Lower leg skin (tissue), 3 donors: Measurements from ENCODE around the gene ASGR2.

ENCODE experiments used
- POLR2A ChIP-seq, 2 donors: fragments of 450-650 bp; IDR thresholded peaks; one replicate each; pipeline ENCODE4 v1.6.1; 2016 to 2017; ENCODE audit warnings: antibody characterized with exemption in 2 of 2, mild to moderate bottlenecking in 1 of 2, moderate library complexity in 1 of 2
- TF ChIP-seq, protein P1 (sequence below), 3 donors: fragments of 450-650 bp; IDR thresholded peaks; one replicate each; pipeline ENCODE4 v1.5.1; 2016; ENCODE audit warnings: antibody characterized with exemption in 3 of 3, mild to moderate bottlenecking in 3 of 3, moderate library complexity in 2 of 3

DNA sequence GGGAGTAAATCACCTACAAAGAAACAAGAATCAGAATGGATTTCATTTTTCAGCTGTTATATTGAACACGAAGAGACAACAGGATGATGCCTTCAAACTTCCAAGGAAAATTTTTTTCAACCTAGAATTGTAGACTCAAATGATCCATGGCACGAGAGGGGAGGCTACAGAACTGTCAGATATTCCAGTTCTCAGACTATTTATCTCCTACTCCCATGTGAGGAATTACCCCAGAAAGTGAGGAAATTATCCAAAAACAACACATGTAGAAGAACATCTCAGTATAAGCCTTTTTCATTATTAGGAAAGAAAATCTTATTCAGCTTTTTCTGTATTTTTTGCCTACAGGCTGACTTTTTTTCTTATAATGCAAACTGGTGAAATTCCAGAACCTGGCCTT lies 5.5 kb upstream of the ASGR2 start:
- no peak for TF ChIP-seq POLR2A (IDR thresholded peaks at IDR 0.05)
- TF ChIP-seq, protein P1, sequence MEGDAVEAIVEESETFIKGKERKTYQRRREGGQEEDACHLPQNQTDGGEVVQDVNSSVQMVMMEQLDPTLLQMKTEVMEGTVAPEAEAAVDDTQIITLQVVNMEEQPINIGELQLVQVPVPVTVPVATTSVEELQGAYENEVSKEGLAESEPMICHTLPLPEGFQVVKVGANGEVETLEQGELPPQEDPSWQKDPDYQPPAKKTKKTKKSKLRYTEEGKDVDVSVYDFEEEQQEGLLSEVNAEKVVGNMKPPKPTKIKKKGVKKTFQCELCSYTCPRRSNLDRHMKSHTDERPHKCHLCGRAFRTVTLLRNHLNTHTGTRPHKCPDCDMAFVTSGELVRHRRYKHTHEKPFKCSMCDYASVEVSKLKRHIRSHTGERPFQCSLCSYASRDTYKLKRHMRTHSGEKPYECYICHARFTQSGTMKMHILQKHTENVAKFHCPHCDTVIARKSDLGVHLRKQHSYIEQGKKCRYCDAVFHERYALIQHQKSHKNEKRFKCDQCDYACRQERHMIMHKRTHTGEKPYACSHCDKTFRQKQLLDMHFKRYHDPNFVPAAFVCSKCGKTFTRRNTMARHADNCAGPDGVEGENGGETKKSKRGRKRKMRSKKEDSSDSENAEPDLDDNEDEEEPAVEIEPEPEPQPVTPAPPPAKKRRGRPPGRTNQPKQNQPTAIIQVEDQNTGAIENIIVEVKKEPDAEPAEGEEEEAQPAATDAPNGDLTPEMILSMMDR (IDR thresholded peaks at IDR 0.05): no peak
